HepG2 (cell line): ENCODE data around the gene NKAIN2. TPM values are rescaled to one million over a fixed set of nuclear protein-coding genes. Genes with fewer than 3 reads are reported as not detected.

Experiments
- ATAC-seq: fragments of 200-7000 bp; cut with Tn5 transposase; 3 replicates; pipeline ENCODE4 v1.9.1; 2020; ENCODE audit warnings: mild to moderate bottlenecking, moderate library complexity
- BruUV-seq: library from RNA; stranded (reverse); fragments of 400-500 nt; replicated peaks from 2 replicates; lab custom pipeline; 2021; lab: Mats Ljungman, UMichigan
- CTCF ChIA-PET: fragments of 300-600 bp; formaldehyde crosslinking; extraction: SDS; loops from one replicate; lab custom pipeline; 2021; ENCODE audit warnings: low total read pairs, inconsistent platforms, low intra/inter-chr PET ratio; lab: Yijun Ruan, JAX
- POLR2A ChIA-PET: fragments of 350-600 bp; sonication (Branson Sonifier 250); formaldehyde crosslinking; loops from one replicate; lab custom pipeline; 2020; ENCODE audit warnings: antibody characterized with exemption, inconsistent platforms; lab: Yijun Ruan, JAX
- DNase-seq: peaks from one replicate; pipeline ENCODE4 v3.0.0-alpha.2; 2015; ENCODE audit warnings: low spot score
- FAIRE-seq: peaks from 3 replicates; lab custom pipeline; 2011; peaks lifted over from hg19 to GRCh38; lab: Jason Lieb, UNC
- H2AFZ ChIP-seq: one replicate; pipeline ENCODE4 v1.6.1; 2011; ENCODE audit warnings: low read length, inconsistent platforms
- H3K27ac ChIP-seq: fragments of 300-600 bp; 3 replicates; pipeline ENCODE4 v1.8.0; 2011; ENCODE audit warnings: mixed run types, mild to moderate bottlenecking, mixed read lengths, low read length, inconsistent platforms; ENCODE audit not compliant: insufficient read depth; ENCODE audit errors: extremely low read length
- H3K27me3 ChIP-seq, 2 experiments: fragments of 200-600 bp in 1 of 2; 2 replicates in 1 of 2; 3 replicates in 1 of 2; pipeline versions ENCODE4 v1.6.0 to v1.8.0; 2011; ENCODE audit warnings: low read length in 2 of 2, mild to moderate bottlenecking in 2 of 2, moderate library complexity in 2 of 2, inconsistent platforms in 1 of 2; ENCODE audit not compliant: insufficient read depth in 2 of 2, control insufficient read depth in 1 of 2
- H3K36me3 ChIP-seq, 2 experiments: fragments of 200-600 bp in 1 of 2; replicated peaks in 1 of 2; 2 replicates in 1 of 2; 3 replicates in 1 of 2; pipeline versions ENCODE4 v1.5.1 to v1.8.0; 2011; ENCODE audit warnings: low read length in 2 of 2, inconsistent platforms in 1 of 2; ENCODE audit not compliant: insufficient read depth in 2 of 2, control insufficient read depth in 1 of 2
- H3K4me1 ChIP-seq: 2 replicates; pipeline ENCODE4 v1.5.1; 2012; ENCODE audit warnings: low read length, inconsistent platforms; ENCODE audit not compliant: insufficient read depth
- H3K4me2 ChIP-seq: 2 replicates; pipeline ENCODE4 v1.6.0; 2011; ENCODE audit warnings: low read depth, low read length, inconsistent platforms
- H3K4me3 ChIP-seq, 3 experiments: fragments of 200-600 bp in 1 of 3; sonication (generic), shearing (Covaris generic) in 1 of 3; replicated peaks in 1 of 3; 2 replicates each; pipeline ENCODE4 v1.5.1; 2011 to 2016; ENCODE audit warnings: low read length in 3 of 3, inconsistent platforms in 2 of 3, low read depth in 2 of 3, mild to moderate bottlenecking in 2 of 3, control low read depth in 1 of 3, mixed read lengths in 1 of 3; ENCODE audit not compliant: insufficient read depth in 1 of 3
- H3K79me2 ChIP-seq: one replicate; pipeline ENCODE4 v1.6.1; 2011; ENCODE audit warnings: low read length, inconsistent platforms; ENCODE audit not compliant: insufficient read depth
- H3K9ac ChIP-seq: 2 replicates; pipeline ENCODE4 v1.6.0; 2011; ENCODE audit warnings: mild to moderate bottlenecking, low read depth, low read length, inconsistent platforms; ENCODE audit not compliant: insufficient read depth
- H3K9me3 ChIP-seq: 2 replicates; pipeline ENCODE4 v1.5.1; 2012; ENCODE audit warnings: mild to moderate bottlenecking, low read length
- H4K20me1 ChIP-seq: 2 replicates; pipeline ENCODE4 v1.6.0; 2011; ENCODE audit warnings: inconsistent platforms, mild to moderate bottlenecking, low read length, moderate library complexity; ENCODE audit not compliant: insufficient read depth
- ASH2L ChIP-seq: fragments of 300-600, 200-600 bp; sonication (generic); IDR thresholded peaks from 2 replicates; pipeline ENCODE4 v1.7.0; 2017; ENCODE audit warnings: low read depth, mild to moderate bottlenecking, moderate library complexity, mixed read lengths, low read length; ENCODE audit not compliant: insufficient read length
- ISL2 ChIP-seq: sonication (generic); formaldehyde crosslinking; IDR thresholded peaks from 2 replicates; pipeline ENCODE4 v1.5.0; 2020; ENCODE audit warnings: missing genetic modification reagents
- PHB2 ChIP-seq: fragments of 450-650 bp; IDR thresholded peaks from 2 replicates; pipeline ENCODE4 v1.6.1; 2018; ENCODE audit not compliant: partially characterized antibody
- TRIM24 ChIP-seq: sonication (generic); formaldehyde crosslinking; IDR thresholded peaks from 2 replicates; pipeline ENCODE4 v1.8.0; 2022; ENCODE audit warnings: mild to moderate bottlenecking, missing genetic modification reagents
- YEATS2 ChIP-seq: sonication (generic); formaldehyde crosslinking; IDR thresholded peaks from 2 replicates; pipeline ENCODE4 v1.4.0; 2020; ENCODE audit warnings: missing genetic modification reagents, borderline replicate concordance
- ZBTB7A ChIP-seq: sonication (generic); formaldehyde crosslinking; IDR thresholded peaks from 2 replicates; pipeline ENCODE4 v1.8.0; 2022; ENCODE audit warnings: mild to moderate bottlenecking, missing genetic modification reagents
- ZFP90 ChIP-seq: sonication (generic); formaldehyde crosslinking; IDR thresholded peaks from 2 replicates; pipeline ENCODE4 v1.8.0; 2022; ENCODE audit warnings: missing genetic modification reagents, mild to moderate bottlenecking, inconsistent platforms, borderline replicate concordance
- ZKSCAN8 ChIP-seq: IDR thresholded peaks from 2 replicates; pipeline ENCODE4 v1.6.1; 2016; ENCODE audit warnings: borderline replicate concordance, missing genetic modification reagents, missing compliant biosample characterization
- ZMYM2 ChIP-seq: sonication (generic); formaldehyde crosslinking; IDR thresholded peaks from 2 replicates; pipeline ENCODE4 v1.8.0; 2022; ENCODE audit warnings: mild to moderate bottlenecking, missing genetic modification reagents
- ZNF264 ChIP-seq: sonication (generic); formaldehyde crosslinking; IDR thresholded peaks from 2 replicates; pipeline ENCODE4 v1.4.0; 2020; ENCODE audit warnings: missing genetic modification reagents
- in situ Hi-C: cut with HindIII; loops from 2 replicates; pipeline ENCODE4 v1.10.0; 2017; ENCODE audit warnings: low pct_unique_long_range_greater_than_20kb; ENCODE audit not compliant: extremely low pct_ligation_motif_present
- intact Hi-C: fragments of 100-400 bp; cut with micrococcal nuclease; formaldehyde crosslinking; loops from one replicate; pipeline ENCODE4 v1.10.0; 2022; ENCODE audit not compliant: unreplicated experiment
- polyA plus RNA-seq, 8 experiments: library from polyadenylated mRNA; depleted of rRNA in 3 of 8; stranded (reverse) in 7 of 8; unstranded in 1 of 8; fragments of >200 nt; fragmentation: Illumina TruSeq in 4 of 8; extraction: Trizol in 4 of 8; gene quantifications; 2 replicates each; pipeline versions ENCODE4 v1.2.1 to v1.2.3, GENCODE V29; 2011 to 2016; ENCODE audit warnings: low read depth in 4 of 8, missing spikeins in 1 of 8, mixed read lengths in 1 of 8; ENCODE audit not compliant: insufficient read depth in 1 of 8
- total RNA-seq, 5 experiments: library from RNA; depleted of rRNA; stranded (reverse); fragments of >200 nt; fragmentation: Illumina TruSeq; extraction: Trizol; gene quantifications; 2 replicates each; pipeline ENCODE4 v1.2.3, GENCODE V29; 2016; ENCODE audit warnings: low read depth in 1 of 5
- TF ChIP-seq, protein P1 (sequence below): sonication (generic); formaldehyde crosslinking; IDR thresholded peaks from 2 replicates; pipeline ENCODE4 v1.4.0; 2020; ENCODE audit warnings: missing genetic modification reagents, low read depth, mild to moderate bottlenecking, borderline replicate concordance
- TF ChIP-seq, protein P2 (sequence below): IDR thresholded peaks from 2 replicates; pipeline ENCODE4 v1.6.1; 2018; ENCODE audit warnings: missing genetic modification reagents

NKAIN2 gene
- total and polyA plus RNA-seq, 2 of the 13 experiments (the other 11 are each of a cell fraction or from before 2014, with no cell fraction given) = not detected

DNA sequence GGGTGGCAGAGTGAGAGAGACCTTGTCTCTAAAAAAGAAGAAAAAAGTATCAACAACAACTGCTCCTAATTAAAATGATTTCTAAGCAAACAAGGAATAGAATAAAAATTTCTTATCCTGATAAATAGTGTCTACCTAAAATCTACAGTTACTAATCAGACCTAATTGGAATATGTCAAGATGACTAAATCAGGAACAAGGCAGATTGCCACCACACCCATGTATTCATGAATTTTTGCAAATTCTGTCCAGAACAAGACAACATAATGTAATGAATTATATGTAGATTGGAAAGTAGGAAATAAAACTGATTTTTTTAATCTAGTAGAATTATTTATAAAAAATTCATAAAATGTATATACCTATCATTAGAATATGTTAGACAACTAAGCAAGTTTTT lies 339.8 kb downstream of the NKAIN2 start:
- H3K4me1 ChIP-seq = no peaks in the 10 kb centered on the region
- H3K27ac ChIP-seq = no peak overlapping the region
- ATAC-seq (no peak), DNase-seq (no peak), FAIRE-seq (no peak)
- POLR2A ChIA-PET = no interaction called here
- H3K27me3 ChIP-seq = no peaks in the 10 kb centered on the region
- H3K4me3 ChIP-seq = no peak overlapping the region
- H4K20me1 ChIP-seq = no peaks in the 10 kb centered on the region
- H2AFZ ChIP-seq = no peak overlapping the region
- no TSS peak for BruUV-seq
- H3K9ac ChIP-seq = no peak overlapping the region
- intact Hi-C loops = no loop called here
- no peaks in the 10 kb centered on the region for H3K79me2 ChIP-seq
- H3K4me2 ChIP-seq = no peak overlapping the region
- no peaks in the 10 kb centered on the region for H3K36me3 ChIP-seq
- CTCF ChIA-PET = no interaction called here
- TF ChIP-seq YEATS2 (CRISPR knock-in tag) = no peak
- TF ChIP-seq, protein P1, sequence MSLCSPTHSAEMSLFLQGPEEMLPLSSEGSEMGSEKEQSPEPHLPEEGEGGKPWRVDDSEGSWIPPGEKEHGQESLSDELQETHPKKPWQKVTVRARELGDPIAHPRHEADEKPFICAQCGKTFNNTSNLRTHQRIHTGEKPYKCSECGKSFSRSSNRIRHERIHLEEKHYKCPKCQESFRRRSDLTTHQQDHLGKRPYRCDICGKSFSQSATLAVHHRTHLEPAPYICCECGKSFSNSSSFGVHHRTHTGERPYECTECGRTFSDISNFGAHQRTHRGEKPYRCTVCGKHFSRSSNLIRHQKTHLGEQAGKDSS (CRISPR knock-in tag) = no peak
- TF ChIP-seq PHB2 = no peak
- TF ChIP-seq ASH2L = no peak
- TF ChIP-seq ISL2 (CRISPR knock-in tag) = no peak
- TF ChIP-seq ZMYM2 (CRISPR knock-in tag) = no peak
- TF ChIP-seq ZBTB7A (CRISPR knock-in tag) = no peak
- no peak for TF ChIP-seq ZFP90 (CRISPR knock-in tag)
- TF ChIP-seq, protein P2, sequence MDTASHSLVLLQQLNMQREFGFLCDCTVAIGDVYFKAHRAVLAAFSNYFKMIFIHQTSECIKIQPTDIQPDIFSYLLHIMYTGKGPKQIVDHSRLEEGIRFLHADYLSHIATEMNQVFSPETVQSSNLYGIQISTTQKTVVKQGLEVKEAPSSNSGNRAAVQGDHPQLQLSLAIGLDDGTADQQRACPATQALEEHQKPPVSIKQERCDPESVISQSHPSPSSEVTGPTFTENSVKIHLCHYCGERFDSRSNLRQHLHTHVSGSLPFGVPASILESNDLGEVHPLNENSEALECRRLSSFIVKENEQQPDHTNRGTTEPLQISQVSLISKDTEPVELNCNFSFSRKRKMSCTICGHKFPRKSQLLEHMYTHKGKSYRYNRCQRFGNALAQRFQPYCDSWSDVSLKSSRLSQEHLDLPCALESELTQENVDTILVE (CRISPR knock-in tag) = no peak
- TF ChIP-seq ZKSCAN8 (CRISPR knock-in tag) = no peak
- no peak for TF ChIP-seq ZNF264 (CRISPR knock-in tag)
- TF ChIP-seq TRIM24 (CRISPR knock-in tag) = no peak
- in situ Hi-C loops = no loop called here
- no peaks in the 10 kb centered on the region for H3K9me3 ChIP-seq
